A673 (cell line): ENCODE measurements around the gene KPNA1. TPM values are rescaled to one million over a fixed set of nuclear protein-coding genes. Genes with fewer than 3 reads are reported as not detected.

Source experiments
- BruUV-seq: library from RNA; stranded (reverse); fragments of 400-500 nt; replicated peaks from 2 replicates; lab custom pipeline; 2021; lab: Mats Ljungman, UMichigan
- CTCF ChIA-PET: fragments of 300-600 bp; sonication (Branson Sonifier 250); formaldehyde crosslinking; loops from one replicate; lab custom pipeline; 2022; ENCODE audit warnings: antibody characterized with exemption; lab: Charles Lee
- POLR2A ChIA-PET: fragments of 300-600 bp; sonication (Branson Sonifier 250); formaldehyde crosslinking; loops from one replicate; lab custom pipeline; 2022; ENCODE audit warnings: antibody characterized with exemption; ENCODE audit not compliant: low non-redundant PET; lab: Charles Lee
- DNase-seq: peaks from one replicate; pipeline ENCODE4 v3.0.0-alpha.2; 2015; ENCODE audit warnings: low spot score
- H3K27ac ChIP-seq: fragments of 200-600 bp; sonication (generic); 2 replicates; pipeline ENCODE4 v1.5.1; 2016; ENCODE audit warnings: mixed run types, low read depth, mild to moderate bottlenecking, mixed read lengths, antibody characterized with exemption, low read length; ENCODE audit not compliant: poor library complexity, severe bottlenecking
- H3K27me3 ChIP-seq: fragments of 200-600 bp; sonication (generic); replicated peaks from 2 replicates; pipeline ENCODE4 v1.6.1; 2017; ENCODE audit warnings: mixed run types, low read depth, mild to moderate bottlenecking, mixed read lengths, antibody characterized with exemption, low read length; ENCODE audit not compliant: insufficient read depth, poor library complexity
- H3K36me3 ChIP-seq: fragments of 200-600 bp; sonication (generic); 2 replicates; pipeline ENCODE4 v1.6.1; 2016; ENCODE audit warnings: mixed run types, mild to moderate bottlenecking, mixed read lengths, antibody characterized with exemption, low read length; ENCODE audit not compliant: insufficient read depth, poor library complexity, severe bottlenecking
- H3K4me1 ChIP-seq: fragments of 200-600 bp; sonication (generic); 2 replicates; pipeline ENCODE4 v1.6.1; 2017; ENCODE audit warnings: mixed run types, mild to moderate bottlenecking, mixed read lengths, antibody characterized with exemption, low read length; ENCODE audit not compliant: insufficient read depth, poor library complexity, severe bottlenecking
- H3K4me3 ChIP-seq: fragments of 200-600 bp; sonication (generic); 2 replicates; pipeline ENCODE4 v1.5.1; 2016; ENCODE audit warnings: low read depth, mixed run types, mild to moderate bottlenecking, mixed read lengths, low read length; ENCODE audit not compliant: poor library complexity, severe bottlenecking
- H3K9me3 ChIP-seq: fragments of 200-600 bp; sonication (generic); 2 replicates; pipeline ENCODE4 v1.6.1; 2016; ENCODE audit warnings: mixed run types, low read depth, mild to moderate bottlenecking, mixed read lengths, antibody characterized with exemption, low read length; ENCODE audit not compliant: poor library complexity, severe bottlenecking
- CTCF ChIP-seq: fragments of 300-800, 200-600 bp; sonication (generic); conservative IDR thresholded peaks from 2 replicates; pipeline ENCODE4 v1.5.1; 2017; ENCODE audit warnings: low read depth, mild to moderate bottlenecking, antibody characterized with exemption, low read length, moderate library complexity, mixed read lengths
- EZH2 ChIP-seq: fragments of 200-600 bp; sonication (generic); IDR thresholded peaks from 2 replicates; pipeline ENCODE4 v1.6.1; 2017; ENCODE audit warnings: borderline replicate concordance, low read depth, mild to moderate bottlenecking, mixed read lengths, antibody characterized with exemption, low read length; ENCODE audit not compliant: poor library complexity, severe bottlenecking
- intact Hi-C: fragments of 100-400 bp; cut with micrococcal nuclease; formaldehyde crosslinking; loops from one replicate; pipeline ENCODE4 v1.10.0; 2022; ENCODE audit not compliant: unreplicated experiment
- total RNA-seq: library from RNA; stranded (reverse); gene quantifications from 2 replicates; pipeline ENCODE4 v1.2.3, GENCODE V29; 2021

Gene KPNA1
- total RNA-seq, 1 experiment from 2014 or later = 110 TPM

GRCh38 chr3:122403489-122403888, 111.2 kb downstream of the KPNA1 start:
- peak; percentile 27 for DNase-seq

DNA sequence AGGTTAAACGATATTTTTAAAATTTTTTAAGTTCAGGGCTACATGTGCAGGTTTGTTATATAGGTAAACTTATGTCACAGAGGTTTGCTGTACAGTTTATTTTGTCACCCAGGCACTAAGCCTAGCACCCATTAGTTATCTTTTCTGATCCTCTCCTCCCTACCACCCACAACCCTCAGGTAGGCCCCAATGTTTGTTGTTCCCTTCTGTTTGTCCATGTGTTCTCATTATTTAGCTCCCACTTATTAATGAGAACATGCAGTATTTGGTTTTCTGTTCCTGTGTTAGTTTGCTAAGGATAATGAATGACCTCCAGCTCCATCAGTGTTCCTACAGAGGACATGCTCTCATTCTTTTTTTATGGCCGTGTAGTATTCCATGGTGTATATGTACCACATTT, 115.8 kb downstream of the KPNA1 start:
- no peak overlapping the region for H3K27ac ChIP-seq
- TF ChIP-seq CTCF (no peak), EZH2 (no peak)
- H3K4me1 ChIP-seq = peaks cover 30% of the 10 kb centered on the region
- POLR2A ChIA-PET = no interaction called here
- BruUV-seq = no TSS peak
- intact Hi-C loops = loop anchor here (10.0 kb wide), 1 partner anchor 866 kb away; no protein-coding TSS in a partner anchor
- no peak overlapping the region for H3K4me3 ChIP-seq
- CTCF ChIA-PET = no interaction called here
- no peaks in the 10 kb centered on the region for H3K27me3 ChIP-seq
- H3K9me3 ChIP-seq = no peaks in the 10 kb centered on the region
- peaks cover 10% of the 10 kb centered on the region for H3K36me3 ChIP-seq
- DNase-seq = no peak

More at GRCh38 chr3:122403489-122403888, 111.2 kb downstream of the KPNA1 start:
- no peak for TF ChIP-seq CTCF
- TF ChIP-seq EZH2 = no peak
- Histone ChIP-seq H3K27me3 (no peaks in the 10 kb centered on the region), H3K27ac (no peak overlapping the region), H3K4me3 (no peak overlapping the region), H3K36me3 (peaks cover 26% of the 10 kb centered on the region), H3K4me1 (no peaks in the 10 kb centered on the region), H3K9me3 (no peaks in the 10 kb centered on the region)
- ChIA-PET POLR2A (no interaction called here), CTCF (no interaction called here)
- BruUV-seq = no TSS peak
- intact Hi-C loops = no loop called here

- intact Hi-C loops = loop anchor here (10.0 kb wide), 1 partner anchor 868 kb away; no protein-coding TSS in a partner anchor
- ChIA-PET CTCF (no interaction called here), POLR2A (no interaction called here)
- H3K36me3 ChIP-seq = no peaks in the 10 kb centered on the region
- no TSS peak for BruUV-seq
- no peaks in the 10 kb centered on the region for H3K9me3 ChIP-seq
- no peak for DNase-seq
- TF ChIP-seq CTCF = no peak
- TF ChIP-seq EZH2 = no peak
- no peak overlapping the region for H3K4me3 ChIP-seq
- no peaks in the 10 kb centered on the region for H3K27me3 ChIP-seq
- peaks cover 38% of the 10 kb centered on the region for H3K4me1 ChIP-seq
- H3K27ac ChIP-seq = no peak overlapping the region
Measured at GRCh38 chr3:122397201-122397600, 117.5 kb downstream of the KPNA1 start.
